NCI-H2081 (cell line): ENCODE measurements around the gene KAT2B.

ENCODE experiments used
- DNase-seq, 2 experiments: peaks; one replicate each; lab custom pipeline; 2025; lab: John Stamatoyannopoulos, UW

KAT2B gene

GRCh38 chr3:20100151-20100550 lies 59.9 kb downstream of the KAT2B start:
- no peak for DNase-seq

GRCh38 chr3:20101041-20101440 lies 60.8 kb downstream of the KAT2B start:
- DNase-seq, result no peak

GRCh38 chr3:20103731-20104130 lies 63.5 kb downstream of the KAT2B start:
- DNase-seq, result no peak

GRCh38 chr3:20104167-20104661 lies 64.0 kb downstream of the KAT2B start:
- DNase-seq, result no peak

GRCh38 chr3:20105513-20106280 lies 65.5 kb downstream of the KAT2B start:
- DNase-seq, result no peak

GRCh38 chr3:20107722-20108121 lies 67.5 kb downstream of the KAT2B start:
- DNase-seq, result no peak

GRCh38 chr3:20108869-20109268 lies 68.6 kb downstream of the KAT2B start:
- DNase-seq, result no peak

- DNase-seq, result no peak
Measured at GRCh38 chr3:20110826-20111225, 70.6 kb downstream of the KAT2B start.

- no peak for DNase-seq
Measured at GRCh38 chr3:20111836-20112235, 71.6 kb downstream of the KAT2B start.

GRCh38 chr3:20121088-20121487 lies 80.8 kb downstream of the KAT2B start:
- DNase-seq, result no peak

- DNase-seq, result no peak
Measured at GRCh38 chr3:20123131-20123652, 82.9 kb downstream of the KAT2B start.

- DNase-seq, result no peak
Measured at GRCh38 chr3:20125289-20125688, 85.0 kb downstream of the KAT2B start.

GRCh38 chr3:20125897-20126296 lies 85.7 kb downstream of the KAT2B start:
- no peak for DNase-seq

- DNase-seq, result no peak
Measured at GRCh38 chr3:20128358-20128757, 88.1 kb downstream of the KAT2B start.

- DNase-seq, result no peak
Measured at GRCh38 chr3:20130106-20130505, 89.9 kb downstream of the KAT2B start.

GRCh38 chr3:20136231-20136630 lies 96.0 kb downstream of the KAT2B start:
- DNase-seq, result no peak

GRCh38 chr3:20137647-20138046 lies 97.4 kb downstream of the KAT2B start:
- no peak for DNase-seq

GRCh38 chr3:20140881-20141280 lies 100.6 kb downstream of the KAT2B start:
- no peak for DNase-seq

GRCh38 chr3:20141316-20141715 lies 101.1 kb downstream of the KAT2B start:
- DNase-seq, result no peak

GRCh38 chr3:20141851-20142250 lies 101.6 kb downstream of the KAT2B start:
- DNase-seq, result peak; percentile 40 to 52

GRCh38 chr3:20142517-20142916 lies 102.3 kb downstream of the KAT2B start:
- DNase-seq, result no peak

GRCh38 chr3:20143519-20143918 lies 103.3 kb downstream of the KAT2B start:
- DNase-seq, result no peak

GRCh38 chr3:20145874-20146273 lies 105.6 kb downstream of the KAT2B start:
- DNase-seq, result no peak

- DNase-seq, result no peak
Measured at GRCh38 chr3:20146301-20146700, 106.1 kb downstream of the KAT2B start.
